ENCODE measurements around the gene MARK1. TPM values are rescaled to one million over a fixed set of nuclear protein-coding genes. Genes with fewer than 3 reads are reported as not detected.

The MARK1 gene
- polyA plus RNA-seq, 3 donors, result not detected

DNA sequence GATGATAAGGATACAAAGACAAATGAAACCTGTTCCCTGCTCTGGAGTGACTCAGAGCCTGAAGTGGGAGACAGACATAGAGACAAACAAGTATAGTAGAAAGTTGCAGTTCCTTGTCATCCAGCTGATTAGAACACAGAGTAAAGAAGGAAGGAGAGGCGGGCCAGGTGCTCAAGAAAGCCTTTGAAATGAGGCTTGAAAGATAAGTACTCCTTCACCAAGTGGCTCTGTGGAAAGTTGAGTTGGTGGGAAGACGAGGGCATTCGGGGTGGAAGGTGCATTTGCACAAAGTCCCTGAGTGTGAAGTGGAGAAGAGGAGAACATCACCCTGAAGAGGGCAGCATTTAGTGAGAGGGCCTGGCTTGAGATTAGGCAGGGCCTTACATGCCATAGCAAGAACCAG lies 17.0 kb downstream of the MARK1 start:
- H3K27ac Mint-ChIP-seq, result no peak overlapping the region

DNA sequence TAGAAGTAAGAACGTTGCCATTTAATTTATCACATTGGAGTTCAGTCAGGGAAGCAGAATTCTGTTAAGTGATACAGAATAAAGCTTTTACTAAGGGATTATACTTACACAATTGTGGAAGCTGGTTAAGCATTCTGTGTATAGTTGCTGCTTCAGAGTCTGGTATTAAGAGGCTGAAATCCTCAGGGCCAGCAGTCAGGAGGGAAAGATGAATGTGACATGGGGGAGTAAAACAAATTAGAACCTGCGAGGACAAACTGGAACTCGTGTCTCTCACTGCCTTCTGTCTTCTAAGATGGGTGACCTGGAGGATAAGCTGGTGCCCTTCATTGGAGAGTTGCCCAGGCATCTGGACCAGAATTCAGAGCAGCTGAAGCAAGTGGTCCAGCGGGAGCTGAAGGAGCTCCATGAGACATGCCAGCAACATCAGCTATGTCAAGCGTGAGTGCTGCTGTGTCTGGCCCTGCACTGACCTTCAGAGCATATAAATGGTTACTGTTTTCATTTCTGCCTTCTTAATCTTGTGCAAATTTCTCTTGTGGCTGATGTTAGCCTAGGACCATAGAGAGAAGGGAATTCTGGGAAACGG lies 23.0 kb downstream of the MARK1 start:
- H3K36me3 ChIP-seq (replicated peaks in 1 of 2; ENCODE audit: control insufficient read depth in 1 of 2, insufficient read depth in 2 of 2, low read length in 2 of 2), result no peaks in the 10 kb centered on the region
- DNase-seq, result no peak
- intact Hi-C loops (cut with micrococcal nuclease), result no loop called here
- no peak overlapping the region for H3K27ac ChIP-seq (ENCODE audit: low read depth in 1 of 2, low read length in 2 of 2)
- H3K27me3 ChIP-seq (ENCODE audit: control insufficient read depth in 2 of 2, insufficient read depth in 2 of 2, low read length in 2 of 2), result no peaks in the 10 kb centered on the region
- no peaks in the 10 kb centered on the region for H3K79me2 ChIP-seq (ENCODE audit: insufficient read depth, low read length)
- no peak overlapping the region for H2AFZ ChIP-seq (ENCODE audit: insufficient read depth, low read depth, low read length, poor library complexity, severe bottlenecking)
- H3K9me3 ChIP-seq (replicated peaks in 1 of 2; ENCODE audit: control insufficient read depth in 1 of 2, insufficient read depth in 1 of 2, low read length in 2 of 2), result no peaks in the 10 kb centered on the region
- no peak overlapping the region for H3K4me3 ChIP-seq (replicated peaks in 1 of 3; ENCODE audit: low read depth in 2 of 3, low read length in 3 of 3)
- Mint-ChIP-seq H3K36me3 (no peaks in the 10 kb centered on the region), H3K4me1 (no peaks in the 10 kb centered on the region), H3K27me3 (ENCODE audit: low read depth in 3 of 3) (peaks cover 1 to 3% (median 2%) of the 10 kb centered on the region in 3 donors), H3K4me3 (no peak overlapping the region), H3K27ac (no peak overlapping the region), H3K9me3 (peaks cover 0 to 3% (median 1%) of the 10 kb centered on the region in 7 donors)
- H3K9ac ChIP-seq (ENCODE audit: insufficient read depth, low read length, poor library complexity, severe bottlenecking), result no peak overlapping the region
- no peak overlapping the region for H3K4me2 ChIP-seq (replicated peaks; ENCODE audit: extremely low read depth, low read length, poor library complexity, severe bottlenecking)
- TF ChIP-seq, protein P1, sequence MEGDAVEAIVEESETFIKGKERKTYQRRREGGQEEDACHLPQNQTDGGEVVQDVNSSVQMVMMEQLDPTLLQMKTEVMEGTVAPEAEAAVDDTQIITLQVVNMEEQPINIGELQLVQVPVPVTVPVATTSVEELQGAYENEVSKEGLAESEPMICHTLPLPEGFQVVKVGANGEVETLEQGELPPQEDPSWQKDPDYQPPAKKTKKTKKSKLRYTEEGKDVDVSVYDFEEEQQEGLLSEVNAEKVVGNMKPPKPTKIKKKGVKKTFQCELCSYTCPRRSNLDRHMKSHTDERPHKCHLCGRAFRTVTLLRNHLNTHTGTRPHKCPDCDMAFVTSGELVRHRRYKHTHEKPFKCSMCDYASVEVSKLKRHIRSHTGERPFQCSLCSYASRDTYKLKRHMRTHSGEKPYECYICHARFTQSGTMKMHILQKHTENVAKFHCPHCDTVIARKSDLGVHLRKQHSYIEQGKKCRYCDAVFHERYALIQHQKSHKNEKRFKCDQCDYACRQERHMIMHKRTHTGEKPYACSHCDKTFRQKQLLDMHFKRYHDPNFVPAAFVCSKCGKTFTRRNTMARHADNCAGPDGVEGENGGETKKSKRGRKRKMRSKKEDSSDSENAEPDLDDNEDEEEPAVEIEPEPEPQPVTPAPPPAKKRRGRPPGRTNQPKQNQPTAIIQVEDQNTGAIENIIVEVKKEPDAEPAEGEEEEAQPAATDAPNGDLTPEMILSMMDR (IDR thresholded peaks at IDR 0.05), result no peak
- 87% methylated on average over 3 of the region's 6 CpGs for WGBS (ENCODE audit: insufficient coverage)
- no peaks in the 10 kb centered on the region for H4K20me1 ChIP-seq (ENCODE audit: insufficient read depth, low read length)
- no peaks in the 10 kb centered on the region for H3K4me1 ChIP-seq (ENCODE audit: control insufficient read depth in 1 of 2, insufficient read depth in 2 of 2, low read length in 2 of 2)

More for the DNA sequence above, 17.0 kb downstream of the MARK1 start:
- H3K27ac ChIP-seq (ENCODE audit: low read depth in 1 of 2, low read length in 2 of 2), result no peak overlapping the region
- 100% methylated on average over 1 of the region's 3 CpGs for WGBS (ENCODE audit: insufficient coverage)
- no peak overlapping the region for H3K4me3 Mint-ChIP-seq
- no peak overlapping the region for H3K4me3 ChIP-seq (replicated peaks in 1 of 3; ENCODE audit: low read depth in 2 of 3, low read length in 3 of 3)
- TF ChIP-seq, protein P1 (IDR thresholded peaks at IDR 0.05), result no peak
- intact Hi-C loops (cut with micrococcal nuclease), result no loop called here
- H3K9ac ChIP-seq (ENCODE audit: insufficient read depth, low read length, poor library complexity, severe bottlenecking), result no peak overlapping the region
- no peaks in the 10 kb centered on the region for H4K20me1 ChIP-seq (ENCODE audit: insufficient read depth, low read length)
- peaks cover 4 to 7% (median 5%) of the 10 kb centered on the region in 3 donors for H3K27me3 Mint-ChIP-seq (ENCODE audit: low read depth in 3 of 3)
- DNase-seq, result no peak
- no peaks in the 10 kb centered on the region for H3K4me1 Mint-ChIP-seq
- H3K9me3 ChIP-seq (replicated peaks in 1 of 2; ENCODE audit: control insufficient read depth in 1 of 2, insufficient read depth in 1 of 2, low read length in 2 of 2), result no peaks in the 10 kb centered on the region
- peaks cover 0 to 1% (median 0%) of the 10 kb centered on the region in 7 donors for H3K9me3 Mint-ChIP-seq
- no peak overlapping the region for H3K4me2 ChIP-seq (replicated peaks; ENCODE audit: extremely low read depth, low read length, poor library complexity, severe bottlenecking)
- no peak overlapping the region for H2AFZ ChIP-seq (ENCODE audit: insufficient read depth, low read depth, low read length, poor library complexity, severe bottlenecking)
- no peaks in the 10 kb centered on the region for H3K79me2 ChIP-seq (ENCODE audit: insufficient read depth, low read length)
- H3K27me3 ChIP-seq (ENCODE audit: control insufficient read depth in 2 of 2, insufficient read depth in 2 of 2, low read length in 2 of 2), result no peaks in the 10 kb centered on the region
- H3K36me3 ChIP-seq (replicated peaks in 1 of 2; ENCODE audit: control insufficient read depth in 1 of 2, insufficient read depth in 2 of 2, low read length in 2 of 2), result no peaks in the 10 kb centered on the region
- no peaks in the 10 kb centered on the region for H3K4me1 ChIP-seq (ENCODE audit: control insufficient read depth in 1 of 2, insufficient read depth in 2 of 2, low read length in 2 of 2)
- no peaks in the 10 kb centered on the region for H3K36me3 Mint-ChIP-seq
